GM23248 (cell line): ENCODE measurements around the gene FUBP3.

Source experiments
- EZH2 ChIP-seq: fragments of 200-600 bp; sonication (generic); IDR thresholded peaks from 2 replicates; pipeline ENCODE4 v1.6.1; 2018; ENCODE audit warnings: antibody characterized with exemption, mild to moderate bottlenecking; ENCODE audit not compliant: insufficient read depth, poor library complexity, severe bottlenecking
- EZH2phosphoT487 ChIP-seq: fragments of 200-600 bp; sonication (generic); IDR thresholded peaks from 2 replicates; pipeline ENCODE4 v1.6.1; 2018; ENCODE audit warnings: antibody characterized with exemption, moderate library complexity, mild to moderate bottlenecking, low read depth; ENCODE audit not compliant: insufficient read depth

GRCh38 chr9:130666393-130667119 lies 87.2 kb downstream of the FUBP3 start:
- TF ChIP-seq EZH2, result no peak
- 0 out of 2 replicates have a peak, but pooled peaks have one; percentile 73 for TF ChIP-seq EZH2phosphoT487
